HG02884 (cell line): ENCODE measurements around the gene CD93.

ENCODE experiments used
- ATAC-seq: cut with Tn5 transposase; IDR thresholded peaks from one replicate; pipeline ENCODE4 v1.9.1; 2021; ENCODE audit warnings: mild to moderate bottlenecking, moderate library complexity; ENCODE audit not compliant: unreplicated experiment

Gene CD93

DNA sequence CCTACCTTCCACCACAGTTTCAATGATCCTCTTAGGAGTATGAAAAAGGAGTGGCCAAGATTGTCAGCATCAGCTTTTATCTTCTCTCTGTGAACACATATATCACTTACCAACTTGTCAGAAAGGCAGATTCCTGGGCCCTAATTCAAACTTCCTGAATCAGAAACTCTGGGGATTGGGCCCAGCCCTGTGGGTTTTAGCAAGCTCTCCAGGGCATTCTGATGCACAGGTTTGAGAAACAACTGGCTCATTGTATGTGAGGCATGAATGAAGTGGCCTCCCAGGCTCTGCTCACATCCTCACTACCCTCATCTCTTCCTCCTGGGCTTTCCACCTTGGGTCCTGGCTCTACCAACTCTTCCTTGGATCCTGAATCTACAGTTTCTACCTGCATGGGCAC lies 23.5 kb downstream of the CD93 start:
- no peak for ATAC-seq

DNA sequence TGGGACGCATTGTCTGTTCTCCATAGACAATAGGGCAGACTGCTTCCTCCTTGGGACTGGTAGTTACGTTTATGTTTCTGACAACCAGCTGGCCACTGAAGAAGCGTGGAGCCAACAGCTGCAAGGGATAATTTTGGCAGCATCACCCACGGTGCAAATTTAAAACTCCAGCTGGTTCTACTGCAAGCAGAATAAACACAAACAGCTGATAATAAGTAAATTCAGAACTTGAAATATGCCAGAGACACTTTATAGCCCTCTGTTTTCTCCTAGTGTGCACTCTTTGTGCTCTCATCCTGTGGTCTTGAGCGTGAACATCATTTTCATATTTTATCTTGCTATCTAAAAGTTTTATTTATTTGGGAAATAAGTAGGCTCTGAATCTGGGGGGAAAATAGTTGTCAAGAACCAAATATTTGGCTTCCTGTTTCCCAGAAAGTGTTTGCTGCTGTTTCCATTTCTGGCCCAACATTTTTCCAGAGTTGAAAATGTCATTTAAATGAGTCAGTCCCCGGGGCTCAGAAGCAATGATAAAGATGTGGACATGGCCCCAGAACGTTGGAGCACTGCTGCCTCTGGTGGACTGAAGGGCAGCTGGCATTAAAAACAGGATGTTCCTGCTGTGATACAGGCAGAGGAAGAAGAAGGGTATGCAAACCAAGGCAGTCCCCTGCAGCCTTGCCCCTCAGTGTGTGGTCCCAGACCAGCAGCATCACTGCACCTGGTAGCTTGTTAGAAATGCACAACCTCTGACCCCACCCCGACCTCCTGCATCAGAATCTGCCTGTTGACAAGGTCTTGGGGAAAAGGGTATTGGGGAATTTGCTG lies 24.2 kb downstream of the CD93 start:
- no peak for ATAC-seq

DNA sequence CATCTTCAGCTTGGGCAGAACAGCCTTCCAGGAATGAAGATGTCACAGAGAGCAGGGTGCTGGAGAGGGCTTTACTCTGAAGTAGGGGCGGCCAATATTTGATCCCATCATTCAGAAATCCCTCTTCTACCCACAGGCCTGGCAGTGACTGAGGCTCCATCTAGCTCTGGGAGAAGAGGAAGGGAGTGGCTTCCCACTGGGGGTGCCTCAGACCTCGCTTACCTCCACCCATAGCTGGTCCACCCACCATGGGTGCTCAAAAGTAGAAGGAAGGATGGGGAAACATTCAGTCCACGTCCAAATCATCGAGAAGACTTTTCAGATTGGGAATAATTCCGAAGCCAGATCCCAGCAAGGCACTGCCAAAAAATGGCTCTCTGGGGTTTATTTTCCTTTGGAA lies 24.9 kb downstream of the CD93 start:
- ATAC-seq: no peak

- ATAC-seq: no peak
Observed at GRCh38 chr20:23060629-23061028, 25.5 kb downstream of the CD93 start.

GRCh38 chr20:23059846-23060245 lies 26.3 kb downstream of the CD93 start:
- ATAC-seq: no peak

DNA sequence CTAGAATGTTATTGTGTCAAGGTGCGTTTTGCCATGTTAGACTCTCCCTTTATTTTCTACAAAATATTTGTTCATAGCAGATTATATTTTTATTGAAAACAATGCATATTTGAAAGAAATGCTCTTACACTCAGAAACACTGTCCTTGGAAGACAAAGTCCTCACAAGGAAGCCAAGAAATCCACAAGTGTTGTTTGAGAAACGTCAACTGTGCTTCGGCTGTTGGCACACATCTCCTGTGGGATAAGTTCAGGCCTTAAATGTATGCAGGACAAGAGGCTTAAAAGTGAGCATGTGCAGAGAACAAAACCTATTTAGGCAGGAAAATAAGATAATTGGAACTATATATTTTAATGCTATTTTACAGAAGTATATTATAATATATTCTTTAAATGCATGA lies 27.1 kb downstream of the CD93 start:
- ATAC-seq: no peak

DNA sequence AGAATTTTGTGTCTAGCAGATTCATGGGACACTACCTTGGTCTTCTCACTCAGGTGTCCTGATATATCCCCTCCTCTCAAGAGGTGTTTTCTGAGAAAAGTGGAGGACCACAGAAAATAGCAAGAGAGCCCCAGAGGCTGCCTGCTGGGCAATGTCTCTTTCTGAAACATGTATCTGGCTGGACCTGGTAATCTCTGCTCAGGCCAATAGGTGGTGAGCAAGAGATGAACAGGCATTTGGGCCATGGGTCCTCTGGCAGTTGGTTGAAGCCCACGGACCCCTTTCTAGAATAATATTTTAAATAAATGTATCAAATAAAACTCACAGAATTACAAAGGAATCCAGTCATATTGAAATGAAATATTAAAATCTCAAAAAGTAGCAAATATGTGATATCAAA lies 27.9 kb downstream of the CD93 start:
- no peak for ATAC-seq

- ATAC-seq: no peak
Observed at GRCh38 chr20:23052904-23053303, 33.2 kb downstream of the CD93 start.

DNA sequence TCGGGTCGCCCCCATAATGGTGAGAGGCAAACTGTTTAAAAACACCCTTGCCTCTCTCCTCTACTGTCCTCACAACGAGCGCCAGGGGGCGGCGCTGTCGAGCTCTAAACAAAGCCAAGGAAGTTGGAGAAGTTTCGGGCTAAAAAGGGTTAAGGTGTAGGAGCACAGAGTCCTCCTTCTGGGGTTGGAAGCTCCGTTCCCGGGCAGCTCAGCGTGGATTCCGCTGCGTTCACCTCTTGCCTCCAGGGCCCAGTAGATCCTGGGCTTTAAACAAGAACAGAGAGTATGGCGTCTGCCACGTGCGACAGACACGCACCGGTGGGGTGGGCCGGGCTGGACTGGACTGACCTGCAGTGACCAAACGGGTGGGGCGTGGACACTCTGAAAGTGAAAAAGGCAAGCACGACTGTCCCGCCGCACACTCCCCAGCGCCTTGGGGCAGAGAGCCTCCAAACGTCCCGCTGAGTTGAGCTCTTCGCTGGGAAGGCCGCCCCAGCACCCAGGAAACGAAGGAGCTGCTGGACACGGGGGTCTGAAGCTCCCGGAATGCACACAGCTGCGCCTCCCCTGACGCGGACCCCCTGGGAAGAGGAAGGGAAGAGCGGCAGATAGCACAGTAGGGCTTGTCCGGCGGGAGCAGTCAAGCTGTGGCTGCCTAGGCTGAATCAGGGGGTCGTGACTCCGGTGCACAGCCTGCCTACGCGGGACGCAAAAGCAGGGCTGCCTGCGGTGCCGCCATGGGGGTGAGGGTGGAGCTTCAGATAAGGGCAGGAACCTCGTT lies 35.1 kb downstream of the CD93 start:
- ATAC-seq: no peak

DNA sequence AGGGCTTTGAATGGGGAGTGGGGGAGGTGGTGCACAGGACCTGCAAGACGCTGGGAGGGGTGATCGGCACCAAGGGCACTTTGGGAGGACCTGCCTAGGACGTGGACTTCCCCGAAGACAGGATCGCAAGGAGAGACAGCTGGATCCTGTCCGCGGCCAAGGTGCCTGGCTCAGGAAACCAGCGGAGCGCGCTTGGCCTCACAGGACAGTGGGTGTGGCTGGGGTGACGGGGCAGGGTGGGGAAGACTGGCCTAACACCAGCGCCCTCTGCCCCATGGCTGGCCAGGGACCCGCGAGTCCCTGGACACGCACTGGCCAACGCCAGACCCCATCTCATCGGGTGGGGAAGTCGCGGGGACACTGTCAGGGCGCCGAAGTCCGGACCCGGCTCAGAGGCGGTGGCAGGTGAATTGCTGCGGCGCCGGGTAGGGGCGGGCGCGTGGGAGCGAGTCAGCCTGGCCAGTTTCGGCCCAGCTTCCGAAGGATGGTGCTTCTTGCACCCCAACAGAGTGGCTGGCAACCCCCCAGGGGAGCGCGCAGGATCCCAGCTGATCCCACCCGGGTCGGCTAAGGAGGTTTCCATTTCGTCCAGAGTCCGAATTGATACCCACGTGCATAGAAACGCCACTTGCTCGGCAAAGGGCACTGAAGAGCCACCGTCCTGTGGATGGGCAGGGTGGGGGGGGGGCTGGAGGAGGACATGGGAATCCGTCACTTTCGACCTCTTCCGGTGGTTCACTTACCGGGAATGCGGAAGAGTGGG lies 35.9 kb downstream of the CD93 start:
- no peak for ATAC-seq

GRCh38 chr20:23049201-23050075 lies 36.7 kb downstream of the CD93 start, which contains the start of gene THBD:
THBD (minus strand) TSS chr20:23049672; CDS start chr20:23049504, 168 bp downstream.
- no peak for ATAC-seq

DNA sequence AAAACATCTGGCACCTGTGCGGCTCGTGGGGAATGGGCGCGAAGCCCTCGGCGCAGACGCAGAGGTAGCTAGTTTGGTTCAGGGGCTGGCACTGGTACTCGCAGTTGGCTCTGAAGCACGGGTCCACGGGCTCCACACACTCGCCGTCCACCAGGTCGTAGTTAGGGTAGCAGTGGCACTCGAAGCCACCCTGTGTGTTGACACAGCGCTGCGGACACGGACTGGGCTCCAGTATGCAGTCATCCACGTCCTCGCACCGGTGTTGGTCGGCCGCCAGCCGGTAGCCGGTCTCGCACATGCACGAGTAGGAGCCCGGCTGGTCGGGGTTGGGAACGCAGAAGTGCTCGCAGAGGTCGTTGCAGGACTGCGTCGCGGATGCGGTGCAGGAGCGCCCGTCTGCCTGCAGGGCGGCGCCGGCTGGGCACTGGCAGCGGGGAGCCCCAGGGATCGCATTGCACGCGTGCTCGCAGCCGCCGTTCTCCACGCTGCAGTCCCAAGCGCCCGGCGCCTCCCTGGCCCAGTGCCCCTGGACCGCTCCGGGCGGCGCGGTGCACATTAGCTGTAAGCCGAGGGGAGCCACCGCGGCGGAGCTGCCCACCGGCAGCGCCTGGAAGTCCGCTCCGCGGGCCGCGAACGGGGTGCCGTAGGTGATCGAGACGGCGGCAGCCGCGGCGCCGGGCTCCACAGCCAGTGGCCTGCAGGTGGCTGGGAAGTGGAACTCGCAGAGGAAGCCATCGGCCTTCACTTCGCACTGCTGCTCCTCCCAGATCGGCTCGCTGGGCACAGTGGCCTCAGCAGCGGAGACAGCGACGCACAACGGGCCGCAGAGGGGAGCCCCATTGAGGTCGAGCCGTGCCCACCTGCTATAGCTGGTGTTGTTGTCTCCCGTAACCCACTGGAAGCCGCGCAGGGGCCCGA lies 37.6 kb downstream of the CD93 start:
- no peak for ATAC-seq

GRCh38 chr20:23047738-23048214 lies 38.3 kb downstream of the CD93 start:
- no peak for ATAC-seq

GRCh38 chr20:23047001-23047737 lies 39.0 kb downstream of the CD93 start:
- ATAC-seq: no peak

- ATAC-seq: no peak
Observed at GRCh38 chr20:23046431-23046830, 39.7 kb downstream of the CD93 start.

DNA sequence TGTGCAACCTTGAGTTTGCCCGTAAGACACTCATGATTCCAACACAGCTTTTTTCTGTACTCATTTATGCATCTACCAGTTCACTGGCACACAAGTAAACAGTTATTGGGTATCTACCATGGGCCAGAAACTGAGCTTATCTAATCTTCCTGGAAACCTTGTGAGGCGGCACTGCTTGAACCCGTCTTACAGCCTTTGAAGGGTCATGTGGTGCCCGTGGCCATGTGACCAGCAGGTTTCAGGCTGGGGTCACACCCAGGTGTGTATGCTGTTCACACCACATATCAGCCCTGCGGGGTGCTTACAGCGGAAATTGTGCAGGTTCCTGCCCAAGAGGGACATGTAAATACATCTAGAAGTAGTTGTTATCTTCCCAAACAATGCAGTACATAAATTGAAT lies 42.7 kb downstream of the CD93 start:
- no peak for ATAC-seq

GRCh38 chr20:23042270-23042669 lies 43.9 kb downstream of the CD93 start:
- no peak for ATAC-seq

DNA sequence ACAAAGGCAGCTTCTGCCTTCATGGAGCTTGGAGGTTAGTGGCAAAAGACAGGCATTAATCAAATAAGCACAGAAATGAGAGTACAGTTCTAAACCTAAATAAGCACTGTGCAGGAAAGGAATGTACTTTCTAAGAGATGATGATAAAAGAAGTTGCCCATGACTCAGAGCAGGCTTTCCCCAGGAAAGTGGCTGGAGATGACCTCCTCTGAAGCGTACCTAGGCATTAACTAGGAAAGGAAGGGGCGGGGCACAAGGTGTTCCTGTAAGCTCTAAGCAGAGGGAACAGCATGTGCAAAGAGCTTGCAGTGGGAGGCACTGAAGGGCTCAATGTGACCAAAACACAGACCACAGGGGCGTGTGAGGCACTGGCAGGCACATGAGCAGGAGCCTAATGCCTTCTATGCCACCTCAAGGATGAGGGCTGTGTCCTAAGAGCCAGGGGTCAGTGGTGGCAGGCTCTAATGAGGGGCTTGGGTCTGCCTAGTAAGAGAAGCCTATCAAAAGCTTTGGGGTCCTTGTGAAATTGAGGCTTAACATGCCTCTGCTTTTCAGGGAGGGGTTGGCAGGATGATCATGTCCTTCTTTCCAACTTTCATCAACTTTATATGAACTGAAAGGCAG lies 46.1 kb downstream of the CD93 start:
- no peak for ATAC-seq
